SJSA1 (cell line): Measurements from ENCODE around the gene GGTLC2. TPM values are rescaled to one million over a fixed set of nuclear protein-coding genes. Genes with fewer than 3 reads are reported as not detected.
"Not testable (repeated sequence)": the region's sequence is repeated elsewhere in the genome, so short reads cannot be mapped to it uniquely, and the experiment has no call there.

ENCODE experiments used
- DNase-seq, 2 experiments: peaks; one replicate each; pipeline ENCODE4 v3.0.0-alpha.2; 2015 to 2020; ENCODE audit warnings: low spot score in 2 of 2, low read depth in 1 of 2
- H3K27ac ChIP-seq: fragments of 250-450 bp; sonication (Bioruptor Pico); 2 replicates; pipeline ENCODE4 v1.5.1; 2020; ENCODE audit warnings: mild to moderate bottlenecking, moderate library complexity
- H3K27me3 ChIP-seq: fragments of 250-450 bp; sonication (Bioruptor Pico); replicated peaks from 2 replicates; pipeline ENCODE4 v1.5.1; 2020; ENCODE audit warnings: mild to moderate bottlenecking, moderate library complexity
- H3K36me3 ChIP-seq: fragments of 250-450 bp; sonication (Bioruptor Pico); 2 replicates; pipeline ENCODE4 v1.5.1; 2020; ENCODE audit warnings: mild to moderate bottlenecking
- H3K4me1 ChIP-seq: fragments of 250-450 bp; sonication (Bioruptor Pico); replicated peaks from 2 replicates; pipeline ENCODE4 v1.6.1; 2021; ENCODE audit warnings: mild to moderate bottlenecking
- H3K4me3 ChIP-seq: fragments of 250-450 bp; sonication (Bioruptor Pico); 2 replicates; pipeline ENCODE4 v1.5.1; 2020; ENCODE audit warnings: mild to moderate bottlenecking
- H3K9me3 ChIP-seq: fragments of 250-450 bp; sonication (Bioruptor Pico); replicated peaks from 2 replicates; pipeline ENCODE4 v1.5.1; 2020; ENCODE audit warnings: mild to moderate bottlenecking
- total RNA-seq: library from RNA; depleted of rRNA; stranded (reverse); fragments of >200 nt; shearing (Covaris generic); gene quantifications from 2 replicates; pipeline ENCODE4 v1.2.3, GENCODE V29; 2014; rRNA removed

The GGTLC2 gene
- not detected in 2 replicates for total RNA-seq

GRCh38 chr22:22644314-22644713 is at the start of gene GGTLC2:
Gene GGTLC2 (plus strand): TSS chr22:22644614. CDS start chr22:22646346, 1,732 bp downstream.
- not testable (repeated sequence) for H3K27me3 ChIP-seq, H3K36me3 ChIP-seq, H3K9me3 ChIP-seq, DNase-seq, H3K4me3 ChIP-seq, H3K27ac ChIP-seq, H3K4me1 ChIP-seq

- Histone ChIP-seq H3K36me3 (no peaks in the 10 kb centered on the region), H3K4me3 (no peak overlapping the region), H3K4me1 (no peaks in the 10 kb centered on the region), H3K27ac (no peak overlapping the region), H3K9me3 (no peaks in the 10 kb centered on the region), H3K27me3 (peaks cover 20% of the 10 kb centered on the region)
- DNase-seq, result no peak
Measured at GRCh38 chr22:22595001-22595835, 49.2 kb upstream of the GGTLC2 start.

GRCh38 chr22:22598144-22598543 is 46.3 kb upstream of the GGTLC2 start:
- Histone ChIP-seq H3K27me3 (peaks cover 20% of the 10 kb centered on the region), H3K36me3 (no peaks in the 10 kb centered on the region), H3K27ac (no peak overlapping the region), H3K4me3 (no peak overlapping the region), H3K4me1 (no peaks in the 10 kb centered on the region), H3K9me3 (no peaks in the 10 kb centered on the region)
- DNase-seq, result no peak

GRCh38 chr22:22599248-22599647 is 45.2 kb upstream of the GGTLC2 start:
- H3K4me1 ChIP-seq, result no peaks in the 10 kb centered on the region
- H3K9me3 ChIP-seq, result no peaks in the 10 kb centered on the region
- H3K27ac ChIP-seq, result no peak overlapping the region
- peaks cover 21% of the 10 kb centered on the region for H3K27me3 ChIP-seq
- no peaks in the 10 kb centered on the region for H3K36me3 ChIP-seq
- no peak overlapping the region for H3K4me3 ChIP-seq
- no peak for DNase-seq

- no peak for DNase-seq
- Histone ChIP-seq H3K27me3 (peaks cover 25% of the 10 kb centered on the region), H3K4me3 (no peak overlapping the region)
Measured at GRCh38 chr22:22600531-22601261, 43.7 kb upstream of the GGTLC2 start.

GRCh38 chr22:22603470-22603947 is 40.9 kb upstream of the GGTLC2 start:
- no peaks in the 10 kb centered on the region for H3K9me3 ChIP-seq
- peaks cover 21% of the 10 kb centered on the region for H3K27me3 ChIP-seq
- H3K4me3 ChIP-seq, result no peak overlapping the region
- H3K27ac ChIP-seq, result no peak overlapping the region
- H3K36me3 ChIP-seq, result no peaks in the 10 kb centered on the region
- no peak for DNase-seq
- no peaks in the 10 kb centered on the region for H3K4me1 ChIP-seq

More at GRCh38 chr22:22600531-22601261, 43.7 kb upstream of the GGTLC2 start:
- no peaks in the 10 kb centered on the region for H3K4me1 ChIP-seq
- no peaks in the 10 kb centered on the region for H3K36me3 ChIP-seq
- no peaks in the 10 kb centered on the region for H3K9me3 ChIP-seq
- H3K27ac ChIP-seq, result no peak overlapping the region

- Histone ChIP-seq H3K4me1 (no peaks in the 10 kb centered on the region), H3K9me3 (no peaks in the 10 kb centered on the region), H3K4me3 (no peak overlapping the region), H3K36me3 (no peaks in the 10 kb centered on the region), H3K27me3 (peaks cover 24% of the 10 kb centered on the region), H3K27ac (no peak overlapping the region)
- no peak for DNase-seq
Measured at GRCh38 chr22:22604326-22605073, 39.9 kb upstream of the GGTLC2 start.

GRCh38 chr22:22605074-22605404 is 39.4 kb upstream of the GGTLC2 start:
- DNase-seq, result no peak
- Histone ChIP-seq H3K4me3 (no peak overlapping the region), H3K36me3 (no peaks in the 10 kb centered on the region), H3K9me3 (no peaks in the 10 kb centered on the region), H3K27ac (no peak overlapping the region), H3K4me1 (no peaks in the 10 kb centered on the region), H3K27me3 (peaks cover 24% of the 10 kb centered on the region)

- H3K4me1 ChIP-seq, H3K9me3 ChIP-seq, DNase-seq, H3K4me3 ChIP-seq, H3K36me3 ChIP-seq, H3K27ac ChIP-seq: not testable (repeated sequence)
- H3K27me3 ChIP-seq, result peaks cover 22% of the 10 kb centered on the region
Measured at GRCh38 chr22:22608022-22608421, 36.4 kb upstream of the GGTLC2 start.

GRCh38 chr22:22609291-22609690 is 35.1 kb upstream of the GGTLC2 start:
- Histone ChIP-seq H3K4me1 (no peaks in the 10 kb centered on the region), H3K4me3 (no peak overlapping the region), H3K27me3 (peaks cover 27% of the 10 kb centered on the region), H3K27ac (no peak overlapping the region), H3K36me3 (no peaks in the 10 kb centered on the region), H3K9me3 (no peaks in the 10 kb centered on the region)
- no peak for DNase-seq

- Histone ChIP-seq H3K4me1 (no peaks in the 10 kb centered on the region), H3K9me3 (no peaks in the 10 kb centered on the region), H3K4me3 (no peak overlapping the region), H3K27ac (no peak overlapping the region), H3K27me3 (peaks cover 36% of the 10 kb centered on the region), H3K36me3 (no peaks in the 10 kb centered on the region)
- DNase-seq, result no peak
Measured at GRCh38 chr22:22612516-22612915, 31.9 kb upstream of the GGTLC2 start.

GRCh38 chr22:22614065-22614464 is 30.3 kb upstream of the GGTLC2 start:
- H3K9me3 ChIP-seq, result no peaks in the 10 kb centered on the region
- no peaks in the 10 kb centered on the region for H3K4me1 ChIP-seq
- no peak overlapping the region for H3K4me3 ChIP-seq
- no peak overlapping the region for H3K27ac ChIP-seq
- H3K36me3 ChIP-seq, result no peaks in the 10 kb centered on the region
- peaks cover 32% of the 10 kb centered on the region for H3K27me3 ChIP-seq
- no peak for DNase-seq

GRCh38 chr22:22616636-22617035 is 27.8 kb upstream of the GGTLC2 start:
- no peaks in the 10 kb centered on the region for H3K9me3 ChIP-seq
- no peaks in the 10 kb centered on the region for H3K36me3 ChIP-seq
- no peak overlapping the region for H3K4me3 ChIP-seq
- no peak overlapping the region for H3K27ac ChIP-seq
- no peak for DNase-seq
- H3K4me1 ChIP-seq, result no peaks in the 10 kb centered on the region
- peaks cover 30% of the 10 kb centered on the region for H3K27me3 ChIP-seq

- Histone ChIP-seq H3K27ac (no peak overlapping the region), H3K4me1 (no peaks in the 10 kb centered on the region), H3K9me3 (no peaks in the 10 kb centered on the region), H3K36me3 (no peaks in the 10 kb centered on the region), H3K27me3 (peaks cover 30% of the 10 kb centered on the region), H3K4me3 (no peak overlapping the region)
- no peak for DNase-seq
Measured at GRCh38 chr22:22618448-22618847, 26.0 kb upstream of the GGTLC2 start.
